WTC11 (cell line): ENCODE data around the gene ANKZF1. TPM values are rescaled to one million over a fixed set of nuclear protein-coding genes. Genes with fewer than 3 reads are reported as not detected.
A peak's percentile ranks its signal among the peaks of the same experiment; 100 is the strongest.

Experiments used
- ATAC-seq: fragments of 200-7000 bp; cut with Tn5 transposase; 2 replicates; pipeline ENCODE4 v1.10.0; 2021; ENCODE audit warnings: mild to moderate bottlenecking, moderate library complexity
- Bru-seq: library from RNA; stranded (reverse); fragments of 400-500 nt; gene quantifications from one replicate; lab custom pipeline; 2021; lab: Mats Ljungman, UMichigan
- CTCF ChIA-PET: fragments of 300-600 bp; sonication (Branson Sonifier 250); formaldehyde crosslinking; loops from one replicate; lab custom pipeline; 2021; ENCODE audit warnings: antibody characterized with exemption; lab: Charles Lee
- POLR2A ChIA-PET: fragments of 350-600 bp; sonication (Branson Sonifier 250); formaldehyde crosslinking; loops from one replicate; lab custom pipeline; 2021; ENCODE audit warnings: antibody characterized with exemption; lab: Charles Lee
- DNase-seq: peaks from one replicate; pipeline ENCODE4 v3.0.0; 2021; ENCODE audit warnings: low spot score
- H3K27ac Mint-ChIP-seq: 2 replicates; pipeline ENCODE4 v1.8.0; 2021; ENCODE audit warnings: mixed read lengths
- H3K27me3 Mint-ChIP-seq: 2 replicates; pipeline ENCODE4 v1.8.0; 2021; ENCODE audit warnings: low read depth, mild to moderate bottlenecking, moderate library complexity, mixed read lengths
- H3K36me3 Mint-ChIP-seq: 2 replicates; pipeline ENCODE4 v1.8.0; 2021; ENCODE audit warnings: mixed read lengths
- H3K4me1 Mint-ChIP-seq: 2 replicates; pipeline ENCODE4 v1.8.0; 2022; ENCODE audit warnings: mixed read lengths
- H3K4me3 Mint-ChIP-seq: 2 replicates; pipeline ENCODE4 v1.8.0; 2021; ENCODE audit warnings: mild to moderate bottlenecking, moderate library complexity, mixed read lengths
- H3K9me3 Mint-ChIP-seq: 2 replicates; pipeline ENCODE4 v1.8.0; 2021; ENCODE audit warnings: mixed read lengths
- ERG ChIP-seq: fragments of 250-450 bp; sonication (Bioruptor Pico); IDR thresholded peaks from 2 replicates; pipeline ENCODE4 v1.8.0; 2021; ENCODE audit warnings: mild to moderate bottlenecking
- FOXK1 ChIP-seq: sonication (generic); formaldehyde crosslinking; IDR thresholded peaks from 2 replicates; pipeline ENCODE4 v1.8.0; 2022; ENCODE audit warnings: mild to moderate bottlenecking, moderate library complexity, missing genetic modification reagents
- FOXP1 ChIP-seq: sonication (generic); formaldehyde crosslinking; IDR thresholded peaks from 2 replicates; pipeline ENCODE4 v1.8.0; 2022; ENCODE audit warnings: missing genetic modification reagents, mild to moderate bottlenecking, moderate library complexity, borderline replicate concordance
- GABPB1 ChIP-seq: sonication (generic); formaldehyde crosslinking; IDR thresholded peaks from 2 replicates; pipeline ENCODE4 v1.8.1; 2023; ENCODE audit warnings: mild to moderate bottlenecking, missing genetic modification reagents
- MAX ChIP-seq: sonication (generic); formaldehyde crosslinking; IDR thresholded peaks from 2 replicates; pipeline ENCODE4 v1.8.0; 2022; ENCODE audit warnings: mild to moderate bottlenecking, missing genetic modification reagents
- NFYB ChIP-seq: sonication (generic); formaldehyde crosslinking; conservative IDR thresholded peaks from 2 replicates; pipeline ENCODE4 v1.8.0; 2022; ENCODE audit warnings: low read depth, missing genetic modification reagents
- PRRX2 ChIP-seq: fragments of 250-450 bp; sonication (Bioruptor Pico); IDR thresholded peaks from 2 replicates; pipeline ENCODE4 v1.8.0; 2021; ENCODE audit warnings: mild to moderate bottlenecking
- SP1 ChIP-seq: sonication (generic); formaldehyde crosslinking; conservative IDR thresholded peaks from 2 replicates; pipeline ENCODE4 v1.8.1; 2022; ENCODE audit warnings: missing genetic modification reagents
- ZBTB43 ChIP-seq: sonication (generic); formaldehyde crosslinking; IDR thresholded peaks from 2 replicates; pipeline ENCODE4 v1.8.1; 2023; ENCODE audit warnings: mild to moderate bottlenecking, missing genetic modification reagents
- long read RNA-seq, 3 experiments: library from RNA in 1 of 3; library from capped mRNA in 1 of 3; library from polyadenylated mRNA in 1 of 3; unstranded in 2 of 3; stranded (forward) in 1 of 3; transcript quantifications; one replicate each; pipeline ENCODE4 v2.0.0, GENCODE V29; 2021
- total RNA-seq: library from RNA; stranded (reverse); gene quantifications from 3 replicates; pipeline ENCODE4 v1.2.3, GENCODE V29; 2021
- TF ChIP-seq, protein P1 (sequence below): fragments of 250-450 bp; sonication (Bioruptor Pico); IDR thresholded peaks from 2 replicates; pipeline ENCODE4 v1.9.0; 2021; ENCODE audit warnings: mild to moderate bottlenecking
- TF ChIP-seq, protein P2 (sequence below): sonication (generic); formaldehyde crosslinking; IDR thresholded peaks from 2 replicates; pipeline ENCODE4 v1.8.1; 2022; ENCODE audit warnings: mild to moderate bottlenecking, moderate library complexity, missing genetic modification reagents
- TF ChIP-seq, protein P3 (sequence below): sonication (generic); formaldehyde crosslinking; IDR thresholded peaks from 2 replicates; pipeline ENCODE4 v1.8.0; 2022; ENCODE audit warnings: mild to moderate bottlenecking, missing genetic modification reagents
- TF ChIP-seq, protein P4 (sequence below): sonication (generic); formaldehyde crosslinking; IDR thresholded peaks from 2 replicates; pipeline ENCODE4 v1.8.0; 2023; ENCODE audit warnings: mild to moderate bottlenecking, missing genetic modification reagents
- TF ChIP-seq, protein P5 (sequence below): sonication (generic); formaldehyde crosslinking; IDR thresholded peaks from 2 replicates; pipeline ENCODE4 v1.8.1; 2023; ENCODE audit warnings: mild to moderate bottlenecking, missing genetic modification reagents, moderate library complexity

ANKZF1 gene, protein sequence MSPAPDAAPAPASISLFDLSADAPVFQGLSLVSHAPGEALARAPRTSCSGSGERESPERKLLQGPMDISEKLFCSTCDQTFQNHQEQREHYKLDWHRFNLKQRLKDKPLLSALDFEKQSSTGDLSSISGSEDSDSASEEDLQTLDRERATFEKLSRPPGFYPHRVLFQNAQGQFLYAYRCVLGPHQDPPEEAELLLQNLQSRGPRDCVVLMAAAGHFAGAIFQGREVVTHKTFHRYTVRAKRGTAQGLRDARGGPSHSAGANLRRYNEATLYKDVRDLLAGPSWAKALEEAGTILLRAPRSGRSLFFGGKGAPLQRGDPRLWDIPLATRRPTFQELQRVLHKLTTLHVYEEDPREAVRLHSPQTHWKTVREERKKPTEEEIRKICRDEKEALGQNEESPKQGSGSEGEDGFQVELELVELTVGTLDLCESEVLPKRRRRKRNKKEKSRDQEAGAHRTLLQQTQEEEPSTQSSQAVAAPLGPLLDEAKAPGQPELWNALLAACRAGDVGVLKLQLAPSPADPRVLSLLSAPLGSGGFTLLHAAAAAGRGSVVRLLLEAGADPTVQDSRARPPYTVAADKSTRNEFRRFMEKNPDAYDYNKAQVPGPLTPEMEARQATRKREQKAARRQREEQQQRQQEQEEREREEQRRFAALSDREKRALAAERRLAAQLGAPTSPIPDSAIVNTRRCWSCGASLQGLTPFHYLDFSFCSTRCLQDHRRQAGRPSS
- 56.9 to 70.4 TPM (median 58.0 TPM) in 3 replicates for total RNA-seq
- Bru-seq, nascent RNA = percentile 84 among the genes with signal in this experiment
- long read RNA-seq, experiment 1, transcript ANKZF1-201 (14 exons, 2,579 nt) = major isoform, 100 of 189 reads
- long read RNA-seq, experiment 1, partial matches to known transcripts = 18 of 189 reads
- long read RNA-seq, experiment 1, other reads (novel, unspliced or antisense) = 65 of 189 reads
- long read RNA-seq, experiment 2, partial matches to known transcripts = 32 of 48 reads
- long read RNA-seq, experiment 2, other reads (novel, unspliced or antisense) = 16 of 48 reads
- long read RNA-seq, experiment 3, transcript ANKZF1-201 (14 exons, 2,579 nt) = major isoform, 40 of 52 reads
- long read RNA-seq, experiment 3, partial matches to known transcripts = 4 of 52 reads
- long read RNA-seq, experiment 3, other reads (novel, unspliced or antisense) = 8 of 52 reads

- DNase-seq = peak; percentile 99
- POLR2A ChIA-PET = interaction anchor here (0.6 to 2.4 kb wide), 6 partner anchors 10 to 65 kb away, joined by 3 to 18 read pairs (median 5); partner anchors contain the start of genes ABCB6, DNAJB2, GLB1L and STK16
- TF ChIP-seq ZBTB43 (CRISPR knock-in tag) (no peak), PRRX2 (CRISPR knock-in tag) (peak; percentile 46; the same call in 1 of the 2 replicates), FOXP1 (CRISPR knock-in tag) (peak; percentile 27; the same call in 1 of the 2 replicates), SP1 (CRISPR knock-in tag) (peak; percentile 94), GABPB1 (CRISPR knock-in tag) (peak; percentile 95), ERG (CRISPR knock-in tag) (no peak), FOXK1 (CRISPR knock-in tag) (peak; percentile 92), NFYB (peak; percentile 98), MAX (CRISPR knock-in tag) (peak; percentile 78)
- TF ChIP-seq, protein P1, sequence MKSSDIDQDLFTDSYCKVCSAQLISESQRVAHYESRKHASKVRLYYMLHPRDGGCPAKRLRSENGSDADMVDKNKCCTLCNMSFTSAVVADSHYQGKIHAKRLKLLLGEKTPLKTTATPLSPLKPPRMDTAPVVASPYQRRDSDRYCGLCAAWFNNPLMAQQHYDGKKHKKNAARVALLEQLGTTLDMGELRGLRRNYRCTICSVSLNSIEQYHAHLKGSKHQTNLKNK = 0 out of 2 replicates have a peak, but pooled peaks have one; percentile 36
- TF ChIP-seq, protein P2, sequence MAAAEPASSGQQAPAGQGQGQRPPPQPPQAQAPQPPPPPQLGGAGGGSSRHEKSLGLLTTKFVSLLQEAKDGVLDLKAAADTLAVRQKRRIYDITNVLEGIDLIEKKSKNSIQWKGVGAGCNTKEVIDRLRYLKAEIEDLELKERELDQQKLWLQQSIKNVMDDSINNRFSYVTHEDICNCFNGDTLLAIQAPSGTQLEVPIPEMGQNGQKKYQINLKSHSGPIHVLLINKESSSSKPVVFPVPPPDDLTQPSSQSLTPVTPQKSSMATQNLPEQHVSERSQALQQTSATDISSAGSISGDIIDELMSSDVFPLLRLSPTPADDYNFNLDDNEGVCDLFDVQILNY (CRISPR knock-in tag) = peak; percentile 20; the same call in 1 of the 2 replicates
- TF ChIP-seq, protein P3, sequence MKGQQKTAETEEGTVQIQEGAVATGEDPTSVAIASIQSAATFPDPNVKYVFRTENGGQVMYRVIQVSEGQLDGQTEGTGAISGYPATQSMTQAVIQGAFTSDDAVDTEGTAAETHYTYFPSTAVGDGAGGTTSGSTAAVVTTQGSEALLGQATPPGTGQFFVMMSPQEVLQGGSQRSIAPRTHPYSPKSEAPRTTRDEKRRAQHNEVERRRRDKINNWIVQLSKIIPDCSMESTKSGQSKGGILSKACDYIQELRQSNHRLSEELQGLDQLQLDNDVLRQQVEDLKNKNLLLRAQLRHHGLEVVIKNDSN (CRISPR knock-in tag) = 0 out of 2 replicates have a peak, but pooled peaks have one; percentile 22
- TF ChIP-seq, protein P4, sequence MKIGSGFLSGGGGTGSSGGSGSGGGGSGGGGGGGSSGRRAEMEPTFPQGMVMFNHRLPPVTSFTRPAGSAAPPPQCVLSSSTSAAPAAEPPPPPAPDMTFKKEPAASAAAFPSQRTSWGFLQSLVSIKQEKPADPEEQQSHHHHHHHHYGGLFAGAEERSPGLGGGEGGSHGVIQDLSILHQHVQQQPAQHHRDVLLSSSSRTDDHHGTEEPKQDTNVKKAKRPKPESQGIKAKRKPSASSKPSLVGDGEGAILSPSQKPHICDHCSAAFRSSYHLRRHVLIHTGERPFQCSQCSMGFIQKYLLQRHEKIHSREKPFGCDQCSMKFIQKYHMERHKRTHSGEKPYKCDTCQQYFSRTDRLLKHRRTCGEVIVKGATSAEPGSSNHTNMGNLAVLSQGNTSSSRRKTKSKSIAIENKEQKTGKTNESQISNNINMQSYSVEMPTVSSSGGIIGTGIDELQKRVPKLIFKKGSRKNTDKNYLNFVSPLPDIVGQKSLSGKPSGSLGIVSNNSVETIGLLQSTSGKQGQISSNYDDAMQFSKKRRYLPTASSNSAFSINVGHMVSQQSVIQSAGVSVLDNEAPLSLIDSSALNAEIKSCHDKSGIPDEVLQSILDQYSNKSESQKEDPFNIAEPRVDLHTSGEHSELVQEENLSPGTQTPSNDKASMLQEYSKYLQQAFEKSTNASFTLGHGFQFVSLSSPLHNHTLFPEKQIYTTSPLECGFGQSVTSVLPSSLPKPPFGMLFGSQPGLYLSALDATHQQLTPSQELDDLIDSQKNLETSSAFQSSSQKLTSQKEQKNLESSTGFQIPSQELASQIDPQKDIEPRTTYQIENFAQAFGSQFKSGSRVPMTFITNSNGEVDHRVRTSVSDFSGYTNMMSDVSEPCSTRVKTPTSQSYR (CRISPR knock-in tag) = no peak
- TF ChIP-seq, protein P5, sequence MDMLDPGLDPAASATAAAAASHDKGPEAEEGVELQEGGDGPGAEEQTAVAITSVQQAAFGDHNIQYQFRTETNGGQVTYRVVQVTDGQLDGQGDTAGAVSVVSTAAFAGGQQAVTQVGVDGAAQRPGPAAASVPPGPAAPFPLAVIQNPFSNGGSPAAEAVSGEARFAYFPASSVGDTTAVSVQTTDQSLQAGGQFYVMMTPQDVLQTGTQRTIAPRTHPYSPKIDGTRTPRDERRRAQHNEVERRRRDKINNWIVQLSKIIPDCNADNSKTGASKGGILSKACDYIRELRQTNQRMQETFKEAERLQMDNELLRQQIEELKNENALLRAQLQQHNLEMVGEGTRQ = peak; percentile 15
- TF ChIP-seq, all 79 proteins: peak for 11
- no peaks in the 10 kb centered on the region for H3K9me3 Mint-ChIP-seq
- ATAC-seq = peak; percentile 98
- peaks cover 12% of the 10 kb centered on the region for H3K4me1 Mint-ChIP-seq
- peak within 1 kb of the TSS; percentile 93 for H3K4me3 Mint-ChIP-seq
- no peaks in the 10 kb centered on the region for H3K27me3 Mint-ChIP-seq
- H3K27ac Mint-ChIP-seq = peak within 1 kb of the TSS; percentile 97
- H3K36me3 Mint-ChIP-seq = peaks cover 47% of the 10 kb centered on the region
- CTCF ChIA-PET = interaction anchor here (1.0 to 2.4 kb wide), 5 partner anchors 11 to 70 kb away, joined by 3 to 21 read pairs (median 6); partner anchors contain the start of gene ABCB6
Measured at GRCh38 chr2:219229305-219230058, at the start of gene ANKZF1, which contains the start of gene ATG9A. Gene ANKZF1 (plus strand): TSS chr2:219229806. CDS start chr2:219230258, 452 bp downstream. Gene ATG9A (minus strand): TSS chr2:219229636. CDS start chr2:219228024, 1,612 bp downstream.
